ENCODE data around the gene SMURF1. TPM values are rescaled to one million over a fixed set of nuclear protein-coding genes. Genes with fewer than 3 reads are reported as not detected.
A peak's percentile ranks its signal among the peaks of the same experiment; 100 is the strongest.

SMURF1 gene
- total and polyA plus RNA-seq, 2 of the 4 experiments (the other 2 are of a cell fraction), result 13.4 to 20.3 TPM

GRCh38 chr7:99070361-99070760, 73.5 kb downstream of the SMURF1 start:
- H3K36me3 ChIP-seq (ENCODE audit: control insufficient read depth, insufficient read depth, low read length), result no peaks in the 10 kb centered on the region
- no peak overlapping the region for H3K4me3 ChIP-seq (ENCODE audit: insufficient read depth, low read depth, low read length)
- H3K4ac ChIP-seq (ENCODE audit: low read depth, low read length), result no peak overlapping the region
- no peak overlapping the region for H3K4me2 ChIP-seq (ENCODE audit: low read depth, low read length)
- H4K5ac ChIP-seq (ENCODE audit: low read depth, low read length), result no peak overlapping the region
- WGBS, 2 experiments (ENCODE audit: extremely low coverage in 2 of 2, insufficient read length in 1 of 2), result no CpG with 5 or more reads among the region's 3 CpGs
- no peak overlapping the region for H2BK5ac ChIP-seq (ENCODE audit: low read depth, low read length, poor library complexity, severe bottlenecking)
- intact Hi-C loops (cut with micrococcal nuclease) (no loop called here), in situ Hi-C loops (cut with MboI; ENCODE audit: low sequenced_read_pairs) (no loop called here), dilution Hi-C loops (cut with HindIII; ENCODE audit: low sequenced_read_pairs, unreplicated experiment) (no loop called here)
- H4K20me1 ChIP-seq (ENCODE audit: insufficient read depth, low read length), result peaks cover 72% of the 10 kb centered on the region
- no peaks in the 10 kb centered on the region for H3K27me3 ChIP-seq (ENCODE audit: control insufficient read depth, insufficient read depth, low read length)
- no peak overlapping the region for H4K8ac ChIP-seq (ENCODE audit: low read depth in 2 of 2, low read length in 2 of 2)
- no peak for ATAC-seq (ENCODE audit: low read depth)
- TSS peak; percentile 2 for BruUV-seq (replicated peaks)
- no peak overlapping the region for H3K18ac ChIP-seq (ENCODE audit: low read depth, low read length)
- H2AFZ ChIP-seq (replicated peaks; ENCODE audit: low read length, poor library complexity), result no peak overlapping the region
- H3K4me1 ChIP-seq (ENCODE audit: control insufficient read depth, insufficient read depth, low read length), result peaks cover 6% of the 10 kb centered on the region
- no peak overlapping the region for H3K14ac ChIP-seq (replicated peaks; ENCODE audit: low read depth, low read length)
- no peak overlapping the region for H2BK120ac ChIP-seq (ENCODE audit: low read depth, low read length)
- H3K79me1 ChIP-seq (ENCODE audit: low read depth in 1 of 2, low read length in 2 of 2), result peaks cover 40 to 85% of the 10 kb centered on the region in 2 experiments
- no peak overlapping the region for H3K9ac ChIP-seq (ENCODE audit: low read depth, low read length)
- POLR2A ChIA-PET (ENCODE audit: unreplicated experiment), result interaction anchor here (0.6 kb wide), 1 partner anchor 8 kb away, joined by 4 read pairs; no protein-coding TSS in a partner anchor
- peaks cover 8% of the 10 kb centered on the region for H3K9me1 ChIP-seq (ENCODE audit: insufficient read depth, low read length)
- no peak overlapping the region for H3K56ac ChIP-seq (ENCODE audit: extremely low read depth, insufficient read depth, low read length)
- H3K27ac ChIP-seq (ENCODE audit: insufficient read depth, low read length), result no peak overlapping the region
- no peak overlapping the region for H2BK20ac ChIP-seq (ENCODE audit: low read depth, low read length)
- H3K9me3 ChIP-seq (ENCODE audit: control insufficient read depth, insufficient read depth, low read length), result no peaks in the 10 kb centered on the region
- no peak for TF ChIP-seq FOS (IDR thresholded peaks at IDR 0.05; ENCODE audit: low read depth, low read length)
- H2AK9ac ChIP-seq (replicated peaks; ENCODE audit: low read depth, low read length, poor library complexity), result no peak overlapping the region
- no peak overlapping the region for H2BK15ac ChIP-seq (ENCODE audit: low read depth, low read length)
- CTCF ChIA-PET, result interaction anchor here (0.9 kb wide), 1 partner anchor 9 kb away, joined by 7 read pairs; no protein-coding TSS in a partner anchor
- DNase-seq, result no peak
- no peak overlapping the region for H2AK5ac ChIP-seq (ENCODE audit: low read depth, low read length)
- no peak overlapping the region for H3K23ac ChIP-seq (ENCODE audit: low read depth, low read length)
- H4K91ac ChIP-seq (ENCODE audit: insufficient read depth, low read depth, low read length), result no peak overlapping the region
